Measurements from ENCODE around the gene TBC1D10A.

TBC1D10A gene

DNA sequence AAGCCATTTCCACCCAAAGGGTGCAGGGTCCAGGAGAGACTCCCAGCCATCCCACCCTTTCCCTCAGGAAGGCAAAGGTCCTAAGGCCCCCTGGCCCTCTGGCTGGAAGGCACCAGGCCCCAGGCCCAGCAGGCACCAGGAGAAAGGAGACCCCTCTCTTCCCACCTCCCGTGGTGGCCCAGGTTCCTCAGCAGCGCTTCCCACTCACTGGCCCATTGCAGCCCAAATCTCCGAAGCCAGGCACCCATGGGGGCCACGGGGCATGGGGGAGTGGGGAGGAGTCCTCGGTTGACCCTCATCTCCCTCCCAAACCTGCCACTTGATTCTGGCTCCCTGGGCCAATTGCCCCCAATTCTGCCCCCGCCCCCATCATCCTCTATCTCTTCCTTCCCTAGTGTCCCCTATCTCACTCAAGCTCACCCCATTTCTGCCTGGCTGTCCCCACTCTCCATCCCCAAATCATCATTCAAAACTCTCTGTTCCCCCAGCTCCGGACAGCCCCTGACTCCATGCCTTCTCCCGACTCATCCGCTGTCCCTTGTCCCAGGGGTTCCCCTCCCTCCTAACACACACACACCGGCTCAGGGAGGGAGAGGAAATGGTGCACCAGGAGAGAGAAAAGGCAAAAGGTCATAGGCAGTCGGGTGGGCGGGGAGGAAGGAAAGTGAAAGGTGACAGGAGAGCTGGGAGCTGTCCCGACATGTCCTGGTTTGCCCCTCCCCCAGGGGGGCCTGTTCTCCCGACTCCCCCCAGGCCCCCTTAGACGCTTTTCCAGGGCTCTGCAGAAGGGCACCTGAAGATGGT lies 81.4 kb downstream of the TBC1D10A start:
- DNase-seq: no peak

DNA sequence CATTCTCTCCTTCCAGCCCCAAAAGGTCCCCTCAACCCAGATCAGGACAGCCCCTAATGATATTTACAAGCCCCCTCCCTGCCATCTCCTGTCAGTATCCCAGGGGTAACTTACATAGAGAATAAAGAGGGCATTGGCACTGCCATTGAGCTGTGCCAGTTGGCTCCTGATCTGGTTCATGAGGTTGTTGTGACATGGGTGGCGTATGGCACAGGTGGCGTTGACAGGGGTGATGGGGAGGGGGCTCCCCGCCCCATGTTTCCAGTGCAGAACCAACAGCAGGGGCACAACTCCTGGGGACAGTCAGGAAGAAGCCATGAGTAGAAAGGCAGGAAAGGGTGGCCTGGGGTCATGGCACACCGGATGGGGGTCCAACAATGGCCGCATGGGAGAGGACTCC lies 82.1 kb downstream of the TBC1D10A start:
- no peak for DNase-seq

GRCh38 chr22:30244066-30244465 lies 82.7 kb downstream of the TBC1D10A start:
- no peak for DNase-seq

DNA sequence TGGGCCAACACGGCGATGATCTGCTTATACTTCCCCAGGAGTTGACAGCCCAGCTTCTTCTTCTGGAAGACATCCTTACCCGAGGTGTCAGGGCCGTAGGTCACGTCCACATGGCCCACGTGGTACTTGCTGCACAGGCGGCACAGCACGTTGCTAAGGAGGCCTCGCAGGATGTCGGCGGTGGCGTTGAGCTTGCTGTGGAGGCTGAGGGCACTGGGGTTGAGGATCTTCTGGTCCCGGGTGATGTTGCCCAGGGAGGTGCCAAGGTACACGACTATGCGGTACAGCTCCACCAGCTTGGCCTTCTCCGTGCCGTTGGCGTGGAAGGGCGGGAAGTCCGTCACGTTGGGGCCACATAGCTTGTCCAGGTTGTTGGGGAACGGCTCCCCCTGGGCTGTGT lies 83.1 kb downstream of the TBC1D10A start:
- no peak for DNase-seq

Data from HCEC 1CT (cell line).